Thyroid gland (tissue), 4 donors: ENCODE measurements around the gene N4BP2.

Source experiments
- CTCF ChIP-seq, 6 experiments: fragments of 200-600 bp in 3 of 6; fragments of 450-650 bp in 3 of 6; sonication (generic) in 3 of 6; IDR thresholded peaks; one replicate each; pipeline ENCODE4 v1.5.1; 2016 to 2019; ENCODE audit warnings: antibody characterized with exemption in 6 of 6, mild to moderate bottlenecking in 2 of 6, inconsistent platforms in 1 of 6, moderate library complexity in 1 of 6
- POLR2A ChIP-seq, 2 donors: fragments of 450-650 bp; IDR thresholded peaks; one replicate each; pipeline ENCODE4 v1.6.1; 2017; ENCODE audit warnings: antibody characterized with exemption in 2 of 2, mild to moderate bottlenecking in 2 of 2, moderate library complexity in 1 of 2

GRCh38 chr4:40178672-40179071, 122.0 kb downstream of the N4BP2 start:
- TF ChIP-seq CTCF (IDR thresholded peaks at IDR 0.05), result no peak
- no peak for TF ChIP-seq POLR2A (IDR thresholded peaks at IDR 0.05)
